ENCODE results near the gene ABCC10. TPM values are rescaled to one million over a fixed set of nuclear protein-coding genes. Genes with fewer than 3 reads are reported as not detected.

ABCC10 gene
- total RNA-seq, 4 donors from 2014 or later = 30.3 to 75.2 (median 48.2) TPM

DNA sequence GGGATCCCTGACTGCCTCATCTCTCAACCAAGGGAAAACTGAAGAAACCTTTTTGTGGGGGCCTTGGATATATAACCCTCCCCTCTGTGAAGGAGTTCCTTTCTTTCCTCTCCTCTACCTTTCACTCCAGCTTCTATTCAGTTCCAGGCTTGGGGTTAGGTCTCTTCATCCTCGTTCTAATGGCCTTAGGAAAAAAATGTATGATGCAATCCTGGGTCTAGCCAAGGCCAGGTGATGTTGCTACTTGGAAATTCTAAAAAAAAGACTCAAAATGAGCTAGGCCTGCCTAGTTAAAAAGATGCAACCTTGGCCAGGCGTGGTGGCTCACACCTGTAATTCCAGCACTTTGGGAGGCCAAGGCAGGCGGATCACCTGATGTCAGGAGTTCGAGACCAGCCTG is 7.6 kb downstream of the ABCC10 start:
- Histone ChIP-seq H3K4me3 (no peak overlapping the region), H3K27ac (no peak overlapping the region), H3K27me3 (no peaks in the 10 kb centered on the region), H3K9me3 (no peaks in the 10 kb centered on the region), H3K4me1 (peaks cover 0 to 19% (median 0%) of the 10 kb centered on the region in 4 donors), H3K36me3 (peaks cover 0 to 40% (median 0%) of the 10 kb centered on the region in 3 donors)
- no peak for TF ChIP-seq POLR2A (IDR thresholded peaks at IDR 0.05)
- TF ChIP-seq, protein P1, sequence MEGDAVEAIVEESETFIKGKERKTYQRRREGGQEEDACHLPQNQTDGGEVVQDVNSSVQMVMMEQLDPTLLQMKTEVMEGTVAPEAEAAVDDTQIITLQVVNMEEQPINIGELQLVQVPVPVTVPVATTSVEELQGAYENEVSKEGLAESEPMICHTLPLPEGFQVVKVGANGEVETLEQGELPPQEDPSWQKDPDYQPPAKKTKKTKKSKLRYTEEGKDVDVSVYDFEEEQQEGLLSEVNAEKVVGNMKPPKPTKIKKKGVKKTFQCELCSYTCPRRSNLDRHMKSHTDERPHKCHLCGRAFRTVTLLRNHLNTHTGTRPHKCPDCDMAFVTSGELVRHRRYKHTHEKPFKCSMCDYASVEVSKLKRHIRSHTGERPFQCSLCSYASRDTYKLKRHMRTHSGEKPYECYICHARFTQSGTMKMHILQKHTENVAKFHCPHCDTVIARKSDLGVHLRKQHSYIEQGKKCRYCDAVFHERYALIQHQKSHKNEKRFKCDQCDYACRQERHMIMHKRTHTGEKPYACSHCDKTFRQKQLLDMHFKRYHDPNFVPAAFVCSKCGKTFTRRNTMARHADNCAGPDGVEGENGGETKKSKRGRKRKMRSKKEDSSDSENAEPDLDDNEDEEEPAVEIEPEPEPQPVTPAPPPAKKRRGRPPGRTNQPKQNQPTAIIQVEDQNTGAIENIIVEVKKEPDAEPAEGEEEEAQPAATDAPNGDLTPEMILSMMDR (IDR thresholded peaks at IDR 0.05) = no peak
- DNase-seq = no peak

GRCh38 chr6:43435682-43436437 is 8.5 kb downstream of the ABCC10 start:
- no peaks in the 10 kb centered on the region for H3K27me3 ChIP-seq
- H3K36me3 ChIP-seq = peaks cover 0 to 46% (median 0%) of the 10 kb centered on the region in 3 donors
- no peaks in the 10 kb centered on the region for H3K9me3 ChIP-seq
- H3K27ac ChIP-seq = no peak overlapping the region
- peaks cover 0 to 17% (median 0%) of the 10 kb centered on the region in 4 donors for H3K4me1 ChIP-seq
- no peak for TF ChIP-seq POLR2A (IDR thresholded peaks at IDR 0.05)
- TF ChIP-seq, protein P1 (IDR thresholded peaks at IDR 0.05) = no peak
- no peak overlapping the region for H3K4me3 ChIP-seq
- no peak for DNase-seq

- peak overlapping the region in 1 of 4 donors; percentile 41 for H3K27ac ChIP-seq
- no peaks in the 10 kb centered on the region for H3K27me3 ChIP-seq
- peaks cover 0 to 17% (median 0%) of the 10 kb centered on the region in 4 donors for H3K4me1 ChIP-seq
- TF ChIP-seq POLR2A (IDR thresholded peaks at IDR 0.05) = no peak
- H3K9me3 ChIP-seq = no peaks in the 10 kb centered on the region
- peaks cover 0 to 48% (median 0%) of the 10 kb centered on the region in 3 donors for H3K36me3 ChIP-seq
- no peak overlapping the region for H3K4me3 ChIP-seq
- DNase-seq = no peak
These were observed 9.4 kb downstream of the ABCC10 start for GRCh38 chr6:43436577-43437282.

GRCh38 chr6:43437700-43438099 is 10.4 kb downstream of the ABCC10 start:
- peaks cover 0 to 17% (median 0%) of the 10 kb centered on the region in 4 donors for H3K4me1 ChIP-seq
- no peak overlapping the region for H3K4me3 ChIP-seq
- no peak for DNase-seq
- H3K9me3 ChIP-seq = no peaks in the 10 kb centered on the region
- no peaks in the 10 kb centered on the region for H3K27me3 ChIP-seq
- H3K27ac ChIP-seq = no peak overlapping the region
- TF ChIP-seq, protein P1 (IDR thresholded peaks at IDR 0.05) = no peak
- no peak for TF ChIP-seq POLR2A (IDR thresholded peaks at IDR 0.05)
- peaks cover 0 to 51% (median 0%) of the 10 kb centered on the region in 3 donors for H3K36me3 ChIP-seq

DNA sequence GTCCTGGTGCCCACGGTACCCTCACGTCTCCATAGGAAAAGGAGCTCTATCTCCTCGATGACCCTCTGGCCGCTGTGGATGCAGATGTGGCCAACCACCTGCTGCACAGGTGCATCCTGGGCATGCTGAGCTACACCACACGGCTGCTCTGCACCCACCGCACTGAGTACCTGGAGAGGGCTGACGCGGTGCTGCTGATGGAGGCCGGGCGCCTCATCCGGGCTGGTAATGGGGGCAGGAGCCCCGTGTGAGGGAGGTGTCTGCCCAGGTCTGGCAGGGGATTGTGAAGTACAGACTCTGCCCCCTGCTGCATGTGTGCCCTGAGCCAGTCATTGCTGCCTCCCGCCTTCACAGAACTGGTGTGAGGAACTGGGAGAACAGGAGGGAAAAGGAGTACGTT is 15.6 kb downstream of the ABCC10 start:
- Histone ChIP-seq H3K4me1 (no peaks in the 10 kb centered on the region), H3K4me3 (no peak overlapping the region), H3K9me3 (no peaks in the 10 kb centered on the region), H3K27ac (no peak overlapping the region), H3K36me3 (peaks cover 0 to 93% (median 0%) of the 10 kb centered on the region in 3 donors), H3K27me3 (no peaks in the 10 kb centered on the region)
- no peak for DNase-seq
- TF ChIP-seq POLR2A (IDR thresholded peaks at IDR 0.05) = no peak
- TF ChIP-seq, protein P1 (IDR thresholded peaks at IDR 0.05) = no peak

DNA sequence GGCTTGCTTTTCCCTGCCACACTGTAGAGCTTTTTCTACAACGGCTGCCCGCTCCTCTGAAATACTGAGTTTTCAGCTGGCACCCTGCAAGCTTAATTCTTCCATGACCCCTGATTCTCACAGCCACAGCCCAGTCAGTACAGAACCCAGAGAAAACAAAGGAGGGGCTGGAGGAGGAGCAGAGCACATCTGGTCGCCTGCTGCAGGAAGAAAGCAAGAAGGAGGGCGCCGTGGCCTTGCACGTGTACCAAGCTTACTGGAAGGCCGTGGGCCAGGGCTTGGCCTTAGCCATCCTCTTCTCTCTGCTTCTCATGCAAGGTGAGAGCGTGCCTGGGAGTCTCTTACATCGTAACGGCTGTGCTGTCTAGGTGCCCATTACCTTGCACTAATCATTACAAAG is 16.7 kb downstream of the ABCC10 start:
- H3K4me3 ChIP-seq = no peak overlapping the region
- no peak for DNase-seq
- TF ChIP-seq, protein P1 (IDR thresholded peaks at IDR 0.05) = no peak
- TF ChIP-seq POLR2A (IDR thresholded peaks at IDR 0.05) = no peak
- no peaks in the 10 kb centered on the region for H3K27me3 ChIP-seq
- H3K27ac ChIP-seq = no peak overlapping the region
- H3K4me1 ChIP-seq = no peaks in the 10 kb centered on the region
- no peaks in the 10 kb centered on the region for H3K9me3 ChIP-seq
- peaks cover 0 to 88% (median 0%) of the 10 kb centered on the region in 3 donors for H3K36me3 ChIP-seq

Measured in Peyer's patch (tissue), 4 donors.